Astrocyte (in vitro differentiated cells and primary cell): ENCODE measurements around the gene ADCK1. TPM values are rescaled to one million over a fixed set of nuclear protein-coding genes. Genes with fewer than 3 reads are reported as not detected.

ENCODE experiments used
- DNase-seq: peaks from one replicate; pipeline ENCODE4 v3.0.0-alpha.2; 2010; ENCODE audit warnings: low read depth
- FAIRE-seq: peaks from 2 replicates; lab custom pipeline; 2011; peaks lifted over from hg19 to GRCh38; lab: Jason Lieb, UNC
- H2AFZ ChIP-seq: 2 replicates; pipeline ENCODE4 v1.6.0; 2012; ENCODE audit warnings: low read depth, low read length, inconsistent platforms
- H3K27ac ChIP-seq: 2 replicates; pipeline ENCODE4 v1.5.1; 2011; ENCODE audit warnings: low read depth, low read length, inconsistent platforms
- H3K27me3 ChIP-seq: 2 replicates; pipeline ENCODE4 v1.6.0; 2011; ENCODE audit warnings: low read length, inconsistent platforms; ENCODE audit not compliant: insufficient read depth
- H3K36me3 ChIP-seq: 2 replicates; pipeline ENCODE4 v1.5.1; 2011; ENCODE audit warnings: low read length, inconsistent platforms; ENCODE audit not compliant: insufficient read depth
- H3K4me1 ChIP-seq: 2 replicates; pipeline ENCODE4 v1.5.1; 2011; ENCODE audit warnings: low read length, inconsistent platforms; ENCODE audit not compliant: insufficient read depth
- H3K4me2 ChIP-seq: 2 replicates; pipeline ENCODE4 v1.6.0; 2012; ENCODE audit warnings: low read length, inconsistent platforms
- H3K4me3 ChIP-seq: 2 replicates; pipeline ENCODE4 v1.5.1; 2011; ENCODE audit warnings: low read depth, mild to moderate bottlenecking, low read length, inconsistent platforms; ENCODE audit not compliant: insufficient read depth
- H3K79me2 ChIP-seq: 2 replicates; pipeline ENCODE4 v1.6.0; 2012; ENCODE audit warnings: mild to moderate bottlenecking, low read length, inconsistent platforms; ENCODE audit not compliant: insufficient read depth
- H3K9ac ChIP-seq: 2 replicates; pipeline ENCODE4 v1.6.0; 2012; ENCODE audit warnings: mild to moderate bottlenecking, low read length, inconsistent platforms
- H3K9me3 ChIP-seq: 2 replicates; pipeline ENCODE4 v1.5.1; 2012; ENCODE audit warnings: low read depth, mild to moderate bottlenecking, low read length, inconsistent platforms; ENCODE audit not compliant: insufficient read depth
- H4K20me1 ChIP-seq: 2 replicates; pipeline ENCODE4 v1.6.0; 2012; ENCODE audit warnings: low read length, inconsistent platforms; ENCODE audit not compliant: insufficient read depth
- H3K27ac Mint-ChIP-seq: one replicate; pipeline ENCODE4 v1.8.0; 2021; ENCODE audit warnings: mild to moderate bottlenecking, mixed read lengths; ENCODE audit not compliant: unreplicated experiment
- H3K27me3 Mint-ChIP-seq: one replicate; pipeline ENCODE4 v1.8.0; 2021; ENCODE audit warnings: low read depth, mixed read lengths; ENCODE audit not compliant: unreplicated experiment
- H3K36me3 Mint-ChIP-seq: one replicate; pipeline ENCODE4 v1.8.0; 2021; ENCODE audit warnings: low read depth, mixed read lengths; ENCODE audit not compliant: unreplicated experiment
- H3K4me1 Mint-ChIP-seq: one replicate; pipeline ENCODE4 v1.8.0; 2021; ENCODE audit warnings: low read depth, mixed read lengths; ENCODE audit not compliant: unreplicated experiment
- H3K4me3 Mint-ChIP-seq: one replicate; pipeline ENCODE4 v1.8.0; 2021; ENCODE audit warnings: mild to moderate bottlenecking, moderate library complexity, mixed read lengths; ENCODE audit not compliant: unreplicated experiment
- H3K9me3 Mint-ChIP-seq: one replicate; pipeline ENCODE4 v1.8.0; 2021; ENCODE audit warnings: mild to moderate bottlenecking, mixed read lengths; ENCODE audit not compliant: unreplicated experiment
- EZH2 ChIP-seq: IDR thresholded peaks from 2 replicates; pipeline ENCODE4 v1.6.1; 2012; ENCODE audit warnings: mild to moderate bottlenecking, low read length, inconsistent platforms; ENCODE audit not compliant: insufficient read depth
- total RNA-seq: library from RNA; stranded (reverse); gene quantifications from 2 replicates; pipeline ENCODE4 v1.2.1, GENCODE V29; 2021
- TF ChIP-seq, protein P1 (sequence below): IDR thresholded peaks from 2 replicates; pipeline ENCODE4 v1.5.1; 2011; ENCODE audit warnings: low read depth, mild to moderate bottlenecking, inconsistent platforms, low read length, moderate library complexity; ENCODE audit not compliant: insufficient read depth

The ADCK1 gene
- total RNA-seq, 1 donor from 2014 or later, result 5.8 TPM

- Histone ChIP-seq H2AFZ (no peak overlapping the region), H3K4me3 (no peak overlapping the region), H3K4me2 (no peak overlapping the region), H3K9ac (no peak overlapping the region), H3K27ac (no peak overlapping the region), H3K4me1 (no peaks in the 10 kb centered on the region), H3K9me3 (no peaks in the 10 kb centered on the region), H3K79me2 (no peaks in the 10 kb centered on the region), H4K20me1 (no peaks in the 10 kb centered on the region), H3K27me3 (peaks cover 2% of the 10 kb centered on the region), H3K36me3 (no peaks in the 10 kb centered on the region)
- no peaks in the 10 kb centered on the region for H3K36me3 Mint-ChIP-seq
- H3K9me3 Mint-ChIP-seq, result no peaks in the 10 kb centered on the region
- H3K27me3 Mint-ChIP-seq, result peaks cover 28% of the 10 kb centered on the region
- FAIRE-seq, result no peak
- no peak overlapping the region for H3K27ac Mint-ChIP-seq
- DNase-seq, result no peak
- no peak overlapping the region for H3K4me3 Mint-ChIP-seq
- H3K4me1 Mint-ChIP-seq, result no peaks in the 10 kb centered on the region
- TF ChIP-seq, protein P1, sequence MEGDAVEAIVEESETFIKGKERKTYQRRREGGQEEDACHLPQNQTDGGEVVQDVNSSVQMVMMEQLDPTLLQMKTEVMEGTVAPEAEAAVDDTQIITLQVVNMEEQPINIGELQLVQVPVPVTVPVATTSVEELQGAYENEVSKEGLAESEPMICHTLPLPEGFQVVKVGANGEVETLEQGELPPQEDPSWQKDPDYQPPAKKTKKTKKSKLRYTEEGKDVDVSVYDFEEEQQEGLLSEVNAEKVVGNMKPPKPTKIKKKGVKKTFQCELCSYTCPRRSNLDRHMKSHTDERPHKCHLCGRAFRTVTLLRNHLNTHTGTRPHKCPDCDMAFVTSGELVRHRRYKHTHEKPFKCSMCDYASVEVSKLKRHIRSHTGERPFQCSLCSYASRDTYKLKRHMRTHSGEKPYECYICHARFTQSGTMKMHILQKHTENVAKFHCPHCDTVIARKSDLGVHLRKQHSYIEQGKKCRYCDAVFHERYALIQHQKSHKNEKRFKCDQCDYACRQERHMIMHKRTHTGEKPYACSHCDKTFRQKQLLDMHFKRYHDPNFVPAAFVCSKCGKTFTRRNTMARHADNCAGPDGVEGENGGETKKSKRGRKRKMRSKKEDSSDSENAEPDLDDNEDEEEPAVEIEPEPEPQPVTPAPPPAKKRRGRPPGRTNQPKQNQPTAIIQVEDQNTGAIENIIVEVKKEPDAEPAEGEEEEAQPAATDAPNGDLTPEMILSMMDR, result no peak
- TF ChIP-seq EZH2, result no peak
Observed at GRCh38 chr14:77961847-77962580, 162.1 kb downstream of the ADCK1 start.

GRCh38 chr14:77962731-77963520 lies 163.0 kb downstream of the ADCK1 start:
- H3K4me3 ChIP-seq, result no peak overlapping the region
- Mint-ChIP-seq H3K4me3 (no peak overlapping the region), H3K27me3 (peaks cover 22% of the 10 kb centered on the region), H3K4me1 (no peaks in the 10 kb centered on the region), H3K9me3 (no peaks in the 10 kb centered on the region), H3K36me3 (no peaks in the 10 kb centered on the region), H3K27ac (no peak overlapping the region)
- H3K79me2 ChIP-seq, result no peaks in the 10 kb centered on the region
- DNase-seq (no peak), FAIRE-seq (no peak)
- H2AFZ ChIP-seq, result no peak overlapping the region
- no peaks in the 10 kb centered on the region for H3K9me3 ChIP-seq
- H3K9ac ChIP-seq, result no peak overlapping the region
- no peak overlapping the region for H3K27ac ChIP-seq
- no peaks in the 10 kb centered on the region for H3K36me3 ChIP-seq
- no peak overlapping the region for H3K4me2 ChIP-seq
- no peaks in the 10 kb centered on the region for H4K20me1 ChIP-seq
- H3K27me3 ChIP-seq, result no peaks in the 10 kb centered on the region
- H3K4me1 ChIP-seq, result no peaks in the 10 kb centered on the region
- TF ChIP-seq, protein P1, result no peak
- no peak for TF ChIP-seq EZH2
